ENCODE results near the gene GRIN1. TPM values are rescaled to one million over a fixed set of nuclear protein-coding genes. Genes with fewer than 3 reads are reported as not detected.
A peak's percentile ranks its signal among the peaks of the same experiment; 100 is the strongest.

GRIN1 gene
- total and polyA plus RNA-seq, 4 donors, result 0.06 to 0.51 (median 0.34) TPM

- Histone ChIP-seq H3K4me1 (ENCODE audit: control insufficient read depth in 5 of 5, insufficient read depth in 5 of 5, low read length in 5 of 5) (no peaks in the 10 kb centered on the region), H3K9me3 (ENCODE audit: control insufficient read depth in 4 of 4, insufficient read depth in 3 of 4, low read length in 3 of 4) (peaks cover 0 to 2% (median 0%) of the 10 kb centered on the region in 4 donors), H3K27me3 (ENCODE audit: control insufficient read depth in 3 of 3, insufficient read depth in 3 of 3, low read length in 2 of 3) (no peaks in the 10 kb centered on the region), H3K36me3 (ENCODE audit: control insufficient read depth in 4 of 4, insufficient read depth in 4 of 4, low read length in 4 of 4) (peaks cover 9 to 90% (median 24%) of the 10 kb centered on the region in 4 donors), H3K4me3 (no peak overlapping the region), H3K27ac (ENCODE audit: low read depth in 1 of 2, low read length in 1 of 2) (no peak overlapping the region), H3K9ac (ENCODE audit: insufficient read depth in 1 of 2, low read length in 2 of 2) (no peak overlapping the region)
- TF ChIP-seq CTCF (IDR thresholded peaks at IDR 0.05; ENCODE audit: control extremely low read depth, extremely low read depth), result no peak
- DNase-seq, result no peak
- no peak for ATAC-seq (ENCODE audit: insufficient read depth, low FRiP score)
- 93 to 96% methylated on average over 25 to 27 of the region's 27 CpGs for WGBS, 2 donors
Observed at GRCh38 chr9:137107312-137107921, 31.5 kb upstream of the GRIN1 start.

- no peak for ATAC-seq (ENCODE audit: insufficient read depth, low FRiP score)
- H3K4me3 ChIP-seq, result no peak overlapping the region
- 94 to 96% methylated on average over 17 of the region's 17 CpGs for WGBS, 2 donors
- no peak overlapping the region for H3K27ac ChIP-seq (ENCODE audit: low read depth in 1 of 2, low read length in 1 of 2)
- no peak for TF ChIP-seq CTCF (IDR thresholded peaks at IDR 0.05; ENCODE audit: control extremely low read depth, extremely low read depth)
- DNase-seq, result no peak
- H3K27me3 ChIP-seq (ENCODE audit: control insufficient read depth in 3 of 3, insufficient read depth in 3 of 3, low read length in 2 of 3), result no peaks in the 10 kb centered on the region
- no peak overlapping the region for H3K9ac ChIP-seq (ENCODE audit: insufficient read depth in 1 of 2, low read length in 2 of 2)
- H3K9me3 ChIP-seq (ENCODE audit: control insufficient read depth in 4 of 4, insufficient read depth in 3 of 4, low read length in 3 of 4), result peaks cover 0 to 2% (median 0%) of the 10 kb centered on the region in 4 donors
- H3K4me1 ChIP-seq (ENCODE audit: control insufficient read depth in 5 of 5, insufficient read depth in 5 of 5, low read length in 5 of 5), result no peaks in the 10 kb centered on the region
- H3K36me3 ChIP-seq (ENCODE audit: control insufficient read depth in 4 of 4, insufficient read depth in 4 of 4, low read length in 4 of 4), result peaks cover 7 to 90% (median 19%) of the 10 kb centered on the region in 4 donors
Observed at GRCh38 chr9:137107982-137108381, 31.0 kb upstream of the GRIN1 start.

GRCh38 chr9:137108608-137109249, 30.2 kb upstream of the GRIN1 start:
- no peak overlapping the region for H3K9ac ChIP-seq (ENCODE audit: insufficient read depth in 1 of 2, low read length in 2 of 2)
- H3K36me3 ChIP-seq (ENCODE audit: control insufficient read depth in 4 of 4, insufficient read depth in 4 of 4, low read length in 4 of 4), result peaks cover 2 to 86% (median 11%) of the 10 kb centered on the region in 4 donors
- 89 to 91% methylated on average over 29 of the region's 29 CpGs for WGBS, 2 donors
- H3K27ac ChIP-seq (ENCODE audit: low read depth in 1 of 2, low read length in 1 of 2), result peak overlapping the region in 1 of 2 donors; percentile 16
- H3K4me3 ChIP-seq, result no peak overlapping the region
- no peak for TF ChIP-seq CTCF (IDR thresholded peaks at IDR 0.05; ENCODE audit: control extremely low read depth, extremely low read depth)
- peaks cover 0 to 4% (median 2%) of the 10 kb centered on the region in 3 donors for H3K27me3 ChIP-seq (ENCODE audit: control insufficient read depth in 3 of 3, insufficient read depth in 3 of 3, low read length in 2 of 3)
- peaks cover 0 to 3% (median 0%) of the 10 kb centered on the region in 5 donors for H3K4me1 ChIP-seq (ENCODE audit: control insufficient read depth in 5 of 5, insufficient read depth in 5 of 5, low read length in 5 of 5)
- peaks cover 0 to under 1% (median 0%) of the 10 kb centered on the region in 4 donors for H3K9me3 ChIP-seq (ENCODE audit: control insufficient read depth in 4 of 4, insufficient read depth in 3 of 4, low read length in 3 of 4)
- DNase-seq (no peak), ATAC-seq (ENCODE audit: insufficient read depth, low FRiP score) (no peak)
